ENCODE data around the gene KLHL15. TPM values are rescaled to one million over a fixed set of nuclear protein-coding genes. Genes with fewer than 3 reads are reported as not detected.
"Not testable (repeated sequence)": the region's sequence is repeated elsewhere in the genome, so short reads cannot be mapped to it uniquely, and the experiment has no call there.

The KLHL15 gene
- total and polyA plus RNA-seq, 2 donors from 2014 or later: 2.2 to 7.2 TPM

DNA sequence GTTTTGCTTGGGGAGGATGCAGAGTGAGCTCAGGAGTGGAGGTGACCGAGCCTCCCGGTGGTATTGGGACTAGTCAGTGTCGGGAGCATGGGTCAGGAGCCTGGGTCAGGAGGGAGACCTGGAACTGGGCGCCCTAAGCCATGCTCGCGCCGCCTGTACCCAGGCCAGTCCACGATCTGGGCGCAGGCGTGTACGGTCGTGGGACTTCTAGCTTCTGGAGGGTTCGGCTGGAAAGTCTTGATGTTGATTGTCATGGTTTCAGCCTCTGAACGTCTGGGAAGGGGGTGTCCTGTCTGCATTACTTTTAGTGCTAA lies 28.0 kb upstream of the KLHL15 start:
- H3K9me3 ChIP-seq (ENCODE audit: control insufficient read depth in 2 of 3, insufficient read depth in 1 of 3, low read length in 3 of 3): no peaks in the 10 kb centered on the region
- intact Hi-C loops (cut with DNase I): no loop called here
- TF ChIP-seq, protein P1, sequence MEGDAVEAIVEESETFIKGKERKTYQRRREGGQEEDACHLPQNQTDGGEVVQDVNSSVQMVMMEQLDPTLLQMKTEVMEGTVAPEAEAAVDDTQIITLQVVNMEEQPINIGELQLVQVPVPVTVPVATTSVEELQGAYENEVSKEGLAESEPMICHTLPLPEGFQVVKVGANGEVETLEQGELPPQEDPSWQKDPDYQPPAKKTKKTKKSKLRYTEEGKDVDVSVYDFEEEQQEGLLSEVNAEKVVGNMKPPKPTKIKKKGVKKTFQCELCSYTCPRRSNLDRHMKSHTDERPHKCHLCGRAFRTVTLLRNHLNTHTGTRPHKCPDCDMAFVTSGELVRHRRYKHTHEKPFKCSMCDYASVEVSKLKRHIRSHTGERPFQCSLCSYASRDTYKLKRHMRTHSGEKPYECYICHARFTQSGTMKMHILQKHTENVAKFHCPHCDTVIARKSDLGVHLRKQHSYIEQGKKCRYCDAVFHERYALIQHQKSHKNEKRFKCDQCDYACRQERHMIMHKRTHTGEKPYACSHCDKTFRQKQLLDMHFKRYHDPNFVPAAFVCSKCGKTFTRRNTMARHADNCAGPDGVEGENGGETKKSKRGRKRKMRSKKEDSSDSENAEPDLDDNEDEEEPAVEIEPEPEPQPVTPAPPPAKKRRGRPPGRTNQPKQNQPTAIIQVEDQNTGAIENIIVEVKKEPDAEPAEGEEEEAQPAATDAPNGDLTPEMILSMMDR (IDR thresholded peaks at IDR 0.05; ENCODE audit: borderline replicate concordance, extremely low read depth, insufficient read depth): no peak
- no peaks in the 10 kb centered on the region for H3K27me3 ChIP-seq (ENCODE audit: control insufficient read depth, insufficient read depth, low read length)
- H3K9ac ChIP-seq (ENCODE audit: low read length in 3 of 3): peak overlapping the region in 2 of 3 donors; percentile 67 to 97
- peaks cover 0 to 10% (median 0%) of the 10 kb centered on the region in 3 donors for H3K36me3 ChIP-seq (ENCODE audit: control insufficient read depth in 2 of 3, insufficient read depth in 3 of 3, low read length in 3 of 3)
- FAIRE-seq (no peak), DNase-seq (no peak)
- peak overlapping the region; percentile 92 to 96 for H3K27ac ChIP-seq (ENCODE audit: low read depth in 2 of 2, low read length in 2 of 2)
- peaks cover 0 to 6% (median 0%) of the 10 kb centered on the region in 3 donors for H3K4me1 ChIP-seq (ENCODE audit: control insufficient read depth in 2 of 3, insufficient read depth in 2 of 3, low read depth in 1 of 3, low read length in 3 of 3)
- peak overlapping the region in 1 of 3 donors; percentile 97 for H3K4me3 ChIP-seq (ENCODE audit: low read length in 3 of 3)

DNA sequence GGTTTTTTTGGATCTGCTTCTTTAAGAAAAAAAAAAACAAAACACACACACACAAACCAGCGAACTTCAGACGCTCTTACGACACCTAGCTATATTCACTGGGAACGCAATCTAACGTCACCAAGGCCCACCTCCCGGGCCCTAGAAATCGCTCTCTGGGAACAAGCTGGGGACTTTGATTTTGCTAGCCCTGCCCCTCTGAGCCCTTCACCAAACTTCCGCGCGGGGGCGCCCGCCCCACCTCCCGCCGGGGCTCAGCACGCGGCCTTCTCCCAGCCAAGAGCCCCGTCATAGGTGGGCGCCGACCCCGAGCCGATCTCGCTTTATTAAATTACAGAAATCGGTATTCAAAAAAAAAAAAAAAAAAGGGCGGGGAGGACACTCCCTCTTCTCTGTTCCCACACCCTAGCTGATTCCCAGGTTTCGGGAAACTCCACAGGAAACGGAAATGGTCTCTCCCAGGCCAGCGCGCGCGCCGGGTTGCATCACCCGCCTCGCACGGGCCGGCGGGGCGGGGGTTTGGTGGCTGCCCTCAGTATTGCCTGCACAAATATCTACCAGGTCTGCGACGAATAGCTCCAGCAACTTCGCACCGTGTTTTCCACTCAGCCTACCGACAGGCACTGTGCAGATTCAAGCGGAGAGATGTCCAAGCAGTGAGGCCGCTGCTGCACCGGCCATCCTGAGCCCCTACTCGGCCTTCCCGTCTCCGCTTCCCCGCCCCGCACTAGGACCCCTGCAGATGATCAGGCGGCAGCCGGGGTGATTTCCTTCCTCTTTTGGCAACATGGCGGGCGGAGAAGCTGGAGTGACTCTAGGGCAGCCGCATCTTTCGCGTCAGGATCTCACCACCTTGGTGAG lies 27.4 kb upstream of the KLHL15 start, which contains the start of gene EIF2S3:
Gene EIF2S3, plus strand, starts transcription at position 775 of the 861 bp plus-strand sequence. Its CDS starts 13 bp downstream, at position 788.
- Histone ChIP-seq H3K36me3 (ENCODE audit: control insufficient read depth in 2 of 3, insufficient read depth in 3 of 3, low read length in 3 of 3) (peaks cover 0 to 10% (median 0%) of the 10 kb centered on the region in 3 donors), H3K9me3 (ENCODE audit: control insufficient read depth in 2 of 3, insufficient read depth in 1 of 3, low read length in 3 of 3) (no peaks in the 10 kb centered on the region), H3K27me3 (ENCODE audit: control insufficient read depth, insufficient read depth, low read length) (no peaks in the 10 kb centered on the region), H3K4me1 (ENCODE audit: control insufficient read depth in 2 of 3, insufficient read depth in 2 of 3, low read depth in 1 of 3, low read length in 3 of 3) (peaks cover 0 to 6% (median 0%) of the 10 kb centered on the region in 3 donors), H3K9ac (ENCODE audit: low read length in 3 of 3) (peak within 1 kb of the TSS; percentile 61 to 97 (median 67)), H3K4me3 (ENCODE audit: low read length in 3 of 3) (peak within 1 kb of the TSS in 2 of 3 donors; percentile 65 to 97), H3K27ac (ENCODE audit: low read depth in 2 of 2, low read length in 2 of 2) (peak within 1 kb of the TSS; percentile 92 to 96)
- TF ChIP-seq, protein P1 (IDR thresholded peaks at IDR 0.05; ENCODE audit: borderline replicate concordance, extremely low read depth, insufficient read depth): peak; percentile 38
- intact Hi-C loops (cut with DNase I): no loop called here
- peak; percentile 94 to 98 (median 95) for DNase-seq
- FAIRE-seq: peak; percentile 63

DNA sequence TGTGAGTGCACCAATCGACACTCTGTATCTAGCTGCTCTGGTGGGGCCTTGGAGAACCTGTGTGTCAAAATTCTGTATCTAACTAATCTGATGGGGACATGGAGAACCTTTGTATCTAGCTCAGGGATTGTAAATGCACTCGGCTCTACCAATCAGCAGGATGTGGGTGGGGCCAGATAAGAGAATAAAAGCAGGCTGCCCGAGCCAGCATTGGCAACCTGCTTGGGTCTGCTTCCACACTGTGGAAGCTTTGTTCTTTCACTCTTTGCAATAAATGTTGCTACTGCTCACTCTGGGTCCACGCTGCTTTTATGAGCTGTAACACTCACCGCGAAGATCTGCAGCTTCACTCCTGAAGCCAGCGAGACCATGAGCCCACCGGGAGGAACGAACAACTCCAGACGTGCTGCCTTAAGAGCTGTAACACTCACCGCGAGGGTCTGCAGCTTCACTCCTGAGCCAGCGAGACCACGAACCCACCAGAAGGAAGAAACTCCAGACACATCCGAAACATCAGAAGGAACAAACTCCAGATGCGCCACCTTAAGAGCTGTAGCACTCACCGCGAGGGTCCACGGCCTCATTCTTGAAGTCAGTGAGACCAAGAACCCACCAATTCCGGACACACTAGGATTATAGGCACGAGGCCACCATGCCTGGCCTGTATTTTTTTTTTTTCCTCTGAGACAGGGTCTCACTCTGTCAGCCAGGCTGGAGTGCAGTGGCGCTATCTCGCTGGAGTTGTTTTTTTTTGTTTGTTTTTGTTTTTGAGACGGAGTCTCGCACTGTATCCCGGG lies 23.7 kb upstream of the KLHL15 start:
- intact Hi-C loops (cut with DNase I); H3K4me3 ChIP-seq (ENCODE audit: low read length in 3 of 3); H3K27ac ChIP-seq (ENCODE audit: low read depth in 2 of 2, low read length in 2 of 2); H3K9ac ChIP-seq (ENCODE audit: low read length in 3 of 3); H3K9me3 ChIP-seq (ENCODE audit: control insufficient read depth in 2 of 3, insufficient read depth in 1 of 3, low read length in 3 of 3); FAIRE-seq; H3K27me3 ChIP-seq (ENCODE audit: control insufficient read depth, insufficient read depth, low read length); H3K36me3 ChIP-seq (ENCODE audit: control insufficient read depth in 2 of 3, insufficient read depth in 3 of 3, low read length in 3 of 3); H3K4me1 ChIP-seq (ENCODE audit: control insufficient read depth in 2 of 3, insufficient read depth in 2 of 3, low read depth in 1 of 3, low read length in 3 of 3); DNase-seq: not testable (repeated sequence)

DNA sequence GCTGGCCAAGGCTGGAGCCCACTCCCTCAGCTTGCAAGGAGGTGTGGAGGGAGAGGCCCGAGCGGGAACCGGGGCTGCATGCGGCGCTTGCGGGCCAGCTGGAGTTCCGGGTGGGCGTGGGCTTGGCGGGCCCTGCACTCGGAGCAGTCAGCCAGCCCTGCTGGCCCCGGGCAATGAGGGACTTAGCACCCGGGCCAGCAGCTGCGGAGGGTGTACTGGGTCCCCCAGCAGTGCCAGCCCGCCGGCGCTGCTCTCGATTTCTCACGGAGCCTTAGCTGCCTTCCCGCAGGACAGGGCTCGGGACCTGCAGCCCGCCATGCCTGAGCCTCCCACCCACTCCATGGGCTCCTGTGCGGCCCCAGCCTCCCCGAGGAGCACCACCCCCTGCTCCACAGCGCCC lies 22.7 kb upstream of the KLHL15 start:
- H3K27me3 ChIP-seq (ENCODE audit: control insufficient read depth, insufficient read depth, low read length); H3K36me3 ChIP-seq (ENCODE audit: control insufficient read depth in 2 of 3, insufficient read depth in 3 of 3, low read length in 3 of 3); H3K27ac ChIP-seq (ENCODE audit: low read depth in 2 of 2, low read length in 2 of 2); FAIRE-seq; H3K9ac ChIP-seq (ENCODE audit: low read length in 3 of 3); intact Hi-C loops (cut with DNase I); H3K4me1 ChIP-seq (ENCODE audit: control insufficient read depth in 2 of 3, insufficient read depth in 2 of 3, low read depth in 1 of 3, low read length in 3 of 3); DNase-seq; H3K4me3 ChIP-seq (ENCODE audit: low read length in 3 of 3); H3K9me3 ChIP-seq (ENCODE audit: control insufficient read depth in 2 of 3, insufficient read depth in 1 of 3, low read length in 3 of 3): not testable (repeated sequence)

DNA sequence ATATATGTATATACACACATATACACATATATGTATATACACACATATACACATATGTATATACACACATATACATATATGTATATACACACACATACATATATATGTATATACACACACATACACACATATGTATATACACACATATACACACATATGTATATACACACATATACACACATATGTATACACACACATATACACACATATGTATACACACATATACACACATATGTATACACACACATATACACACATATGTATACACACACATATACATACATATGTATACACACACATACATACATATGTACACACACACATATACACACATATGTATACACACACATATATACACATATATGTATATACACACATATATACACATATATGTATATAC lies 19.1 kb upstream of the KLHL15 start:
- H3K9me3 ChIP-seq (ENCODE audit: control insufficient read depth in 2 of 3, insufficient read depth in 1 of 3, low read length in 3 of 3); H3K9ac ChIP-seq (ENCODE audit: low read length in 3 of 3); H3K4me1 ChIP-seq (ENCODE audit: control insufficient read depth in 2 of 3, insufficient read depth in 2 of 3, low read depth in 1 of 3, low read length in 3 of 3); H3K36me3 ChIP-seq (ENCODE audit: control insufficient read depth in 2 of 3, insufficient read depth in 3 of 3, low read length in 3 of 3); H3K27me3 ChIP-seq (ENCODE audit: control insufficient read depth, insufficient read depth, low read length); DNase-seq; H3K4me3 ChIP-seq (ENCODE audit: low read length in 3 of 3); intact Hi-C loops (cut with DNase I); H3K27ac ChIP-seq (ENCODE audit: low read depth in 2 of 2, low read length in 2 of 2): not testable (repeated sequence)
- FAIRE-seq: peak; percentile 96

Data from kidney (tissue), 14 donors.